HG03066 (cell line): Measurements from ENCODE around the gene DHRS7C.

Source experiments
- ATAC-seq: cut with Tn5 transposase; IDR thresholded peaks from one replicate; pipeline ENCODE4 v1.9.1; 2021; ENCODE audit warnings: low read depth; ENCODE audit not compliant: unreplicated experiment

DHRS7C gene

DNA sequence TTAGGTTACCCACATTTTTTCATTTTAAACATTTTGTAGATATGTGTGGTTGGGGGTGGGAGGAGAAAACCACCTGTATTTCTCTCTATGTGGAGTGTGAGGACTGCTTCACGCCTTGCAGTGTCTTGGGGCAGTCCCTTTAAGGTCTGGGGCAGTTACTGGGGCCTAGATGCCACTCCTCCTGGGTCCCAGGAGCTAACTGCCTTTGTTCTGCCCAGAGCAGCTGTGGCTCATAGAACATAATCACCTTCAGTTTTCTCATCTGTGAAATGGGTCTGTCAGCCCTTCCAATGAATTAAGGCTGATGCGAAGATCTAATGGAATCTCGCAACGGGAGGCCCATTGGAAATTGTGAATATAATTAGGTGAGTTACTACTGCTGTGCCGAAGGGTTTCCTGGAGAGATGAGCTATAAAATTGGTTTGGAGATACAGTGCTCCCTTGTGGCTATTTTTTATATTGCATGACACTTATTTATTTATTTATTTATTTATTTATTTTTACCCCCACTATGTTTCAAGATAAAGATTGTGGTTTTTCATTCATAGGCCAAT, 22.9 kb downstream of the DHRS7C start:
- no peak for ATAC-seq

DNA sequence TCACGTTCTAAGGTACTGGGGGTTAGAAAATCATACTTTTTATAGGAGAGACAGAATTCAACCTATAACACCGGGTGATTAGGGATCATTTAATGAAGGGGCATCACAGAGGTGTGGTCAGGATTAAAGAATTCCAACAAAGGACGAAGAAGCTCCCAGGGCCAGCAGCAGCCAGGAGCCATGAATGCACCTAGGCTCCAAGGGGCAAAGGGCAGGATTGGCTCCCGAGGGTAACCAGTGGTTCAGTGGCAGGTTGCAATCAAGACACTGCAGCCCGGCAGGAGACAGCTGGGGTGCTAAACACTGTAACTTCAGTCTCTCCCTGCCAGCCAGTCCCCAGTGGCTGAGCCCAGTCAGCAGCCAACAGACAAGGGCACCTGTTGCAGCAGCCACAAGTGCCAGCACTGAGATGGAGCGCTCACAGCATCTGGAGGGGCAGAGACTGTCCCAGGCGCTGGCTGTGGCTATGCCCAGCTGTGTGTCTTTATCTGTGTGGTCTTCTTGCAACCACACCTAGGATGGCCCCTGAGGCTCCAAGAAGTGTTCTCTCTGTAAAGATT, 23.9 kb downstream of the DHRS7C start:
- no peak for ATAC-seq

DNA sequence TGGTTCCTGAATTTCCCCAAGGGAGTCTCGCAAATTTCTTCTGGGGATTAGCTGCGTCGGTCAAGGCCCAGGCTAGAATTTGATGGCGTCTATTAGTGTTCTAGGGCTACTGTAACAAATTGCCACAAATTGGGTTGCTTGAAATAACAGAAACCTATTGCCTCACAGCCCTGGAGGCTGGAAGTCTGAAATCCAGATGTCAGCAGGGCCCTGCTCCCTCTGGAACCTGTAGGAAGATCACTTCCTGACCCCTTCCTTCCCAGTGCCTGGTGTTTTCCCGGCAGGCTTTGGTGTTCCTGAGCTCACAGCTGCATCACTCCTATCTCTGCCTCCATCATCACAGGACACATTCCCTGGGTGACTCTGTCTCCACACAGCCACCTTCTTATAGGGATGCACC, 24.4 kb downstream of the DHRS7C start:
- no peak for ATAC-seq

DNA sequence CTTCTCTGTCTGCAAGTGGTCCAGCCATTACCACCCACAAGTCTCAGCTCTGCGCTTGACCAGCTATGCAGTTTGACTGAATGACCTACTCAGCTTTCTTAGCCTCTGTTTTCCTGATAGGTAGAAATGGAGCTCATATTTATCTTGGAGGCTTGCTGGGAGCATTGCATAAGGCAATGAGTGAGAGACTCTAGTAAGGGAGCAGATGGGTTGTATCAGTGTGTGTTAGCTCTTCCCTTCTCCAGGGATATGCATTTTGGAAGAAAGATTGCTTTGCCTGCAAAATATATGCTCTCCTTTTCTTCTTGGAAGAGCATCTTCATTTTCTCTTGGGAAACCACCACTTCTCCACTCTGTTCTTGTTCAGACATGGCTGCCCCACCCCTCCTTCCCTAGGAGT, 26.1 kb downstream of the DHRS7C start:
- ATAC-seq: no peak

DNA sequence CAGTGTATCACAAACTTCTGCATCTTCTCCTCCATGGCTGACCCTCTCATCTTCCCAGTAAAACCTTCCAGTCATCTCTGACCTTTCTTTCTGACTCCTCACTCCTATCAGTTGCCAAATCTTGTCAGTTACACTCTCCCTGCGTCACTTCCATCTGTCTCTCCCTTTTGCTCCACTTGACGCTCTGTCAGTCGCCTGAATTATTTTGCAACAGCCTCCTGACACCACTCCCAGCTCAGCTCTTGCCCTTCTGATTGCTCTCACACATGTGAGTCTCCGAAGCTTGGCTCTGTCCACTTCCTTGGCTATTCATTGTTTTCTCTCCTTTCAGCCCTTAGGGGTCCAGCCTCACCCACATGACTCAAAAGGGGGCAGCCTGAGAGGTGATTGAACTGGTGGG, 27.7 kb downstream of the DHRS7C start:
- no peak for ATAC-seq

DNA sequence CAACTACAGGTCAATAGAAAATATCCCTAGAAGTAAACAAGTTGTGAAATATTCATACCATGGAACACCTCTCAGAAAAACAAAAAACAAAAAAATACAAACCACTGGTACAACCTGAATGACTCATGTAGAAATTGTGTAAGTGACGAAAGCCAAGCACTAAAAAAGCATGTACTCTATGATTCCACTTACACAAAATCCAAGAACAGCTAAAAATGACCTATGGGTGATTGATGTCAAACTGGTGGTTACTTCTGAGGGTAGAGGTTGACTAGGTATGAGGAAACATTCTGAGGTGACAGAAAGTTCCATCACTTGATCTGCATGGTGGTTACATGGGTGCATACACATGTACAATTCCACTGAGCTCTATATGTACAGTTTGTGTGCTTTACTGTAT, 31.1 kb downstream of the DHRS7C start:
- ATAC-seq: no peak

DNA sequence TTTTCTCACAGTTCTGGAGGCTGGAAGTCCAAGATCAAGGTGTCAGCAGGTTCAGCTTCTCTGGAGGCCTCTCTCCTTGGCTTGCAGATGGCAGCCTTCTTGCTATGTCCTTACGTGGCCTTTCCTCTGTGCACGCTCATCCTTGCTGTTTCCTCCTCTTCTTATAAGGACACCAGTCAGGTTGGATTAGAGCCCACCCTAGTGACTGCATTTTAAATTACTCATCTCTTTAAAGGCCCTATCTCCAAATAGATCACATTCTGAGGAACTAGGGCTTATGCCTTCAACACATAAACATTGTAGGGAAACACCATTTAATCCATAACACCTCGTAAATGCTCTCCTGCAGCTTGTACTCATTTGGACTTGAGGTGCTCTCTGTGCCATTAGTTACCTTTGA, 36.3 kb downstream of the DHRS7C start:
- ATAC-seq: no peak

DNA sequence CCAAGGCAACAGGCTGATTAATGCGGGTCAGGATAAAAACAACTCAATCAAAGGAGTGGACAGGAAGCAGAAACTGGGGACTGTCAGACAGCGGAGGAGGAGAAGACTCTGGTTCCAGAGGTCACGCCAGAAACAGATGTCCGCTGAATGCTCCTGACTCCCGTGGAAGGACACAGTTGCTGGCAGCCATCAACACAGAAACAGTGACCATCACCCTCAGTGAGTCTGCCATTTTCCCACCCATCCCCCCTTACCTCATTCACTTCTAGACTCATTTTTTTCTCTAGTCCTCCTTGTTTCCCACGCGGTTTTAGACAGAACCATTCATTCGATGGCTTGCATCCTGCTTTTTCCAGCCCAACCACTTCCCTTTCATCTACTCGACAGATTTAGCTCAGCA, 40.9 kb downstream of the DHRS7C start:
- no peak for ATAC-seq

DNA sequence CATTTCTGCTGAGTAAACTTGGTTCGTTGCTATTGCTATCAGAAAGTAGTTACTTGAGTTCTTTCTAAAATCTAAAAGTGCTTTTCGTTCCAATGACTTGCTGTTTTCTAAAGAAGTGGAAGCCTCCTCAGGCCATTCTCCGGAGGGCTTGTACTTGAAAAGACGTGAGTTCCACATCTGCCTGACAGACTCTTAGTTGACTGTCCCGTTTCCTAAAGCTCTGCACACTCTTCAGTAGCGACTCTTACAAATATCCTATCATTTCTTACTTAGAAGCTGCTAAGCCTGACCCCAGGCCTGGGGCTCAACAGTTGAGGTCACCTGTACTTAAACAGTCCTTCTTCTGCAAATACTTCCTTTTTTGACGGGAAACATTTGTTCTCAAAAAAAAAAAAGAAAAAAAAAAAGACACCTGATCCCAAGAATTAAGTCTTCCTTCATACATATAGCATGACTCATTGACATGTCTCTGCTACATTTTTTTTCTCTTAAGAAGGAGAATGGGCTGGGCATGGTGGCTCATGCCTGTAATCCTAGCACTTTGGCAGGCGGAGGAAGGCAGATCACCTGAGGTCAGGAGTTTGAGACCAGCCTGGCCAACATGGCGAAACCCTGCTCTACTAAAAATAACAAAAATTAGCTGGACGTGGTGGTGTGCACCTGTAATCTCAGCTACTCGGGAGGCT, 61.5 kb downstream of the DHRS7C start:
- ATAC-seq: no peak

DNA sequence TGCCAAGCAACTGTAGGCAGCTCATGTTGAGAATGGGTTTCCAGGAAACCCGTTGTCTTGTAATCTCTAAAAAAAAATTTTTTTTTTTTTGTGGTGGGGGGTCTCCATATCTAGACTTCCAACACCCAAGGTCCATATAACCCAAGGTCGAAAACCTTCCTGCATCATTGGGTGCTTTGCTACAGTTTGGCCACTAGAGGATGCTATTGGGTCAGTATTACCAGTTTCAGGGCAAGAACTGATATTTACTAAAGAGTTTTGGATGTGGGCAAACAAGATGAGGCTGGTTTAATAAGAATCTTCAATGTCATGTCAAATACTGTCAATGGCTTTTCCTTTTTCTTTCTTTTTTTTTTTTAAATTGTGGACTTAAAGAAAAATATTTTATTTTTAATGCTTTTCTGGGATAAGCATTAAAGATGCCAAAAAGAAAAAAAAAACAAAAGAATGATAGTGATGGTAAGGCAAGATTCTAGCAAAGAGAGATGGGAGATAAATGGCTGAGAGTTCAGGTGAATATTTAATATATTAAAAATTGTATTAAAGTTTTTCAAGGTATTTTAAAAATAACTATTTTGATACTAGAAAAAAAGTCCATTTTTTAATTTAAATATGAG, 62.2 kb downstream of the DHRS7C start:
- no peak for ATAC-seq

DNA sequence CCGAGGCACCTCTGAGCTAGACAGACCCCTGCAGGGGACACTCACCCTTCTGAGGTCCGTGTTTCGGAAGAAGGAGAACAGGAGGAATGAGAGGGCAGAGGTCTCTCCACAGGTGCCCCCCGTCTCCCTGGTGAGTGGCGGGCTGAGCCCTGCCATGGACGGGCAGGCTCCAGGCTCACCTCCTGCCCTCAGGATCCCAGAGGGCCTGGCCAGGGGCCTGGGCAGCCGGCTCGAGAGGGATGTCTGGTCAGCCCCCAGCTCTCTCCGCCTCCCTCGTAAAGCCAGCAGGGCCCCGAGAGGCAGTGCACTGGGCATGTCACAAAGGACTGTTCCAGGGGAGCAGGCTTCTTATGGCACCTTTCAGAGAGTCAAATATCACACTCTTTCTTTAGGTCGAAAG, 62.8 kb downstream of the DHRS7C start:
- no peak for ATAC-seq

DNA sequence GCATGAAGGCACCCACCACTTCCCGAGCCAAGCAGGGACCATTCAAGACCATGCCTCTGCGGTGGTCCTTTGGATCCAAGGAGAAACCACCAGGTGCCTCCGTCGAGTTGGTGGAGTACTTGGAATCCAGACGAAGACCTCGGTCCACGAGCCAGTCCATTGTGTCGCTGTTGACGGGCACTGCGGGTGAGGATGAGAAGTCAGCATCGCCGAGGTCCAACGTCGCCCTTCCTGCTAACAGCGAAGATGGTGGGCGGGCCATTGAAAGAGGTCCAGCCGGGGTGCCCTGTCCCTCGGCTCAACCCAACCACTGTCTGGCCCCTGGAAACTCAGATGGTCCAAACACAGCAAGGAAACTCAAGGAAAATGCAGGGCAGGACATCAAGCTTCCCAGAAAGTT, 63.4 kb downstream of the DHRS7C start:
- no peak for ATAC-seq

DNA sequence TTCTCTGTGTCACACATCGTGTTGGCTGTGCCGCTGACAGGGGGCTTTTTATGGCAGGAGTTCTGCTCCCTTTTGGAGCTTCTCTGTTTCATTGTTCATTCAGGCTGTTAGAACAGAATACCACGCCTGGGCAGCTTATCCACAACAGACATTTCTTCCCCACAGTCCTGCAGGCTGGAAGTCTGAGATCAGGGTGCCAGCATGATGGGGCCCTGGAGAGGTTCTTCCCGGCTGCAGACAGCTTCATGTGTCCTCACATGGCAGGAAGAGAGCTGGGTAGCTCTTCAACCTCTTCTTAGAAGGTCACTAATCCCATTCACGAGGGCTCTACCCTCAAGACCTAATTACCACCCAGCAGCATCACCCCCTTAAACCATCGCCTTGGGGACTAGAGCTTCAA, 65.1 kb downstream of the DHRS7C start:
- ATAC-seq: no peak

DNA sequence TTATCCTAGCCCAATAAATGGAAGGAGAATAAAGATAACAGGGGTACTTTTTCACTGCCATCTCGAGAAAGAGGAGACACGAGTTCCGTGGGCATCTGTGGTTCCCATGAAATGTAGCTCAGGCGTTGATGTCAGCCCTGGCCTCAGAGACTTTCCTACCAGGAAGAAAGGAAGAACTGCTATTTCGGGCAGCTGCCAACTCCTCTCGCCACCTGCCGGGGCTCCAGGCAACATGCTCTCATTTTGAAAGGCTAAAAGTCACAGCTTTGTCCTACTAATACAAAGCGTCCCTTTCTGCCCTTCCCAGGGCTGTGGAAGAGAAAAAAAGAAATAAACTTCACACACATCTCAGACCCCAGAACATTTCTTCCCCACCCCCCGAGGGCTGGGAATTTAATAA, 65.8 kb downstream of the DHRS7C start:
- no peak for ATAC-seq
